Activated CD8-positive, alpha-beta T cell treated with anti-CD3 and anti-CD28 coated beads for 36 hours (primary cell): ENCODE results near the gene KMT2E. TPM values are rescaled to one million over a fixed set of nuclear protein-coding genes. Genes with fewer than 3 reads are reported as not detected.
A peak's percentile ranks its signal among the peaks of the same experiment; 100 is the strongest.

Experiments
- ATAC-seq: fragments of 200-7000 bp; cut with Tn5 transposase; one replicate; pipeline ENCODE4 v1.10.0; 2021; ENCODE audit warnings: mild to moderate bottlenecking, moderate library complexity
- CTCF ChIA-PET: fragments of 350-600 bp; sonication (Branson Sonifier 250); formaldehyde crosslinking; loops from one replicate; lab custom pipeline; 2021; ENCODE audit warnings: antibody characterized with exemption; lab: Charles Lee
- POLR2A ChIA-PET: fragments of 350-600 bp; sonication (Branson Sonifier 250); formaldehyde crosslinking; loops from one replicate; lab custom pipeline; 2021; ENCODE audit warnings: antibody characterized with exemption; lab: Charles Lee
- DNase-seq: peaks from one replicate; pipeline ENCODE4 v3.0.0-alpha.2; 2020
- H3K27ac Mint-ChIP-seq: one replicate; pipeline ENCODE4 v1.8.0; 2021; ENCODE audit warnings: mild to moderate bottlenecking, mixed read lengths
- H3K27me3 Mint-ChIP-seq: one replicate; pipeline ENCODE4 v1.8.0; 2021; ENCODE audit warnings: mixed read lengths
- H3K36me3 Mint-ChIP-seq: one replicate; pipeline ENCODE4 v1.8.0; 2021; ENCODE audit warnings: low read depth, mixed read lengths
- H3K4me1 Mint-ChIP-seq: one replicate; pipeline ENCODE4 v1.8.0; 2021; ENCODE audit warnings: low read depth, mixed read lengths
- H3K4me3 Mint-ChIP-seq: one replicate; pipeline ENCODE4 v1.8.0; 2021; ENCODE audit warnings: mild to moderate bottlenecking, moderate library complexity, mixed read lengths
- H3K9me3 Mint-ChIP-seq: one replicate; pipeline ENCODE4 v1.8.0; 2021; ENCODE audit warnings: mixed read lengths
- intact Hi-C: fragments of 100-400 bp; cut with micrococcal nuclease; formaldehyde crosslinking; loops from one replicate; pipeline ENCODE4 v1.10.0; 2022
- total RNA-seq, 2 experiments: library from RNA; stranded (reverse); gene quantifications; one replicate each; pipeline ENCODE4 v1.2.3, GENCODE V29; 2021
- TF ChIP-seq, protein P1 (sequence below): fragments of 200-600 bp; IDR thresholded peaks from one replicate; pipeline ENCODE4 v1.8.0; 2022; ENCODE audit warnings: antibody characterized with exemption, mild to moderate bottlenecking

Gene KMT2E
- total RNA-seq, 2 experiments from 2014 or later: 94.7 to 98.4 TPM

DNA sequence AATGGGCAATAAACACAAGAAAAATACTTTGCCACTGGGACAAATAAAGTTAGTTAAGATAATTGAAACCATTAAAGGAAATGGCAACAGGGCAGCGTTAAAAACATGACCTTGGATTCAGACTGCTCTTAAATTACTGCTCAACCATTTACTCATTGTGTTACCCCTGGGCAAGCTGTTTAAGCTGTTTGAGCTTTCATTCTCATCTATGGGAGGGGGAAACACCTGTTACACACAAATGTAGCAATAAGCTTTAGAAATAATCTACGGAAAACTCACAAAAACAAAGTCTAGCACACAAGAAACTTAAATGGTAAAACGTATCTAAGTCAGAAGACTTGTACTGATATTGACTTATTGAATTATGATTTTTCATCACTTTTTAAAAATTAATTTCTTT lies 137.1 kb downstream of the KMT2E start:
- H3K4me1 Mint-ChIP-seq: peaks cover 17% of the 10 kb centered on the region
- no peak overlapping the region for H3K4me3 Mint-ChIP-seq
- H3K36me3 Mint-ChIP-seq: peaks cover under 1% of the 10 kb centered on the region
- ATAC-seq (no peak), DNase-seq (no peak)
- H3K27ac Mint-ChIP-seq: no peak overlapping the region
- H3K9me3 Mint-ChIP-seq: no peaks in the 10 kb centered on the region
- TF ChIP-seq, protein P1, sequence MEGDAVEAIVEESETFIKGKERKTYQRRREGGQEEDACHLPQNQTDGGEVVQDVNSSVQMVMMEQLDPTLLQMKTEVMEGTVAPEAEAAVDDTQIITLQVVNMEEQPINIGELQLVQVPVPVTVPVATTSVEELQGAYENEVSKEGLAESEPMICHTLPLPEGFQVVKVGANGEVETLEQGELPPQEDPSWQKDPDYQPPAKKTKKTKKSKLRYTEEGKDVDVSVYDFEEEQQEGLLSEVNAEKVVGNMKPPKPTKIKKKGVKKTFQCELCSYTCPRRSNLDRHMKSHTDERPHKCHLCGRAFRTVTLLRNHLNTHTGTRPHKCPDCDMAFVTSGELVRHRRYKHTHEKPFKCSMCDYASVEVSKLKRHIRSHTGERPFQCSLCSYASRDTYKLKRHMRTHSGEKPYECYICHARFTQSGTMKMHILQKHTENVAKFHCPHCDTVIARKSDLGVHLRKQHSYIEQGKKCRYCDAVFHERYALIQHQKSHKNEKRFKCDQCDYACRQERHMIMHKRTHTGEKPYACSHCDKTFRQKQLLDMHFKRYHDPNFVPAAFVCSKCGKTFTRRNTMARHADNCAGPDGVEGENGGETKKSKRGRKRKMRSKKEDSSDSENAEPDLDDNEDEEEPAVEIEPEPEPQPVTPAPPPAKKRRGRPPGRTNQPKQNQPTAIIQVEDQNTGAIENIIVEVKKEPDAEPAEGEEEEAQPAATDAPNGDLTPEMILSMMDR: no peak
- CTCF ChIA-PET: interaction anchor here (0.7 kb wide), 1 partner anchor 598 kb away, joined by 3 read pairs; no protein-coding TSS in a partner anchor
- no peaks in the 10 kb centered on the region for H3K27me3 Mint-ChIP-seq
- POLR2A ChIA-PET: no interaction called here
- intact Hi-C loops: no loop called here

DNA sequence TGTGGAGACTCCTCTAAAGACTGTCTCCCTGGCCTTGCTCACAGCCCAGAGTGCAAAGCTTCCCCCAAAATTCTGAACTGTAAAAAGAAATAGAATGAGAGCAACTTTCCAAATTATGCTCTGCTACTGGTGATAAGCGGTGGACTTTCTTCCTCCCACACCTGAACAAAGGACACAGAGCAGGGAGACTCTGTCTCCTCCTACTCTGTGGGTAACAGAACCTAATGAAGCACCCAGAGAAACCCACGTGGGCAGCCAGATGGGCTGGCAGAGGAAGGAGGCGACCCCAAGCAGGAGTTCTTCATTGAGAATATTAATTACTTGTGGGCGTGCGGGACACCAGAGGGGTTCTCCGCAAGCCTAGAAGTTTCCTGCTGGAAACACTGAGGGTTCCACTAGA lies 139.5 kb downstream of the KMT2E start:
- CTCF ChIA-PET: interaction anchor here (0.6 to 3.6 kb wide), 12 partner anchors 10 to 436 kb away, joined by 3 to 11 read pairs (median 3); no protein-coding TSS in a partner anchor
- H3K27ac Mint-ChIP-seq: peak overlapping the region; percentile 40
- no peaks in the 10 kb centered on the region for H3K9me3 Mint-ChIP-seq

DNA sequence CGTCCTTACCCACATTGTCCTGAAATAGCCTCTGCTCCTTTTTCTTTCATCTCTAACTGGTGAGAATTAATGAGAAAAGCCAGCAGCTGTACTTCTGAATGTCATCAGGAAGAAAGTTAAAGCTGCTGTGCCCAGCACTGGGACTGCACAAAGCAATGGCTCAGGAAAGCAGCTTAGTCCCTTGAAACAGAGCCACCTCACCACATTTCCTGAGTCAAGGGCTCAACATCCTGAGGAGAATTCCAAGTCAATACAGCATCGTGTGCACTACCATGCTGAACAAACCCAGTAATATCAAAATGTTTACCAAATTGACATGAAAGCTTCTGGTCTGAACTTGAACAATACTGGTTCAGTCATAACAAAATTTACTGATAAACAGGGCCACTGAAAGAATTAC lies 140.1 kb downstream of the KMT2E start:
- no peak overlapping the region for H3K27ac Mint-ChIP-seq
- peaks cover 6% of the 10 kb centered on the region for H3K36me3 Mint-ChIP-seq
- H3K27me3 Mint-ChIP-seq: no peaks in the 10 kb centered on the region

More for the DNA sequence above, 139.5 kb downstream of the KMT2E start:
- Mint-ChIP-seq H3K4me3 (no peak overlapping the region), H3K36me3 (peaks cover 4% of the 10 kb centered on the region), H3K27me3 (no peaks in the 10 kb centered on the region), H3K4me1 (peaks cover 27% of the 10 kb centered on the region)
- TF ChIP-seq, protein P1: no peak
- ATAC-seq: no peak
- intact Hi-C loops: no loop called here
- POLR2A ChIA-PET: no interaction called here
- no peak for DNase-seq

DNA sequence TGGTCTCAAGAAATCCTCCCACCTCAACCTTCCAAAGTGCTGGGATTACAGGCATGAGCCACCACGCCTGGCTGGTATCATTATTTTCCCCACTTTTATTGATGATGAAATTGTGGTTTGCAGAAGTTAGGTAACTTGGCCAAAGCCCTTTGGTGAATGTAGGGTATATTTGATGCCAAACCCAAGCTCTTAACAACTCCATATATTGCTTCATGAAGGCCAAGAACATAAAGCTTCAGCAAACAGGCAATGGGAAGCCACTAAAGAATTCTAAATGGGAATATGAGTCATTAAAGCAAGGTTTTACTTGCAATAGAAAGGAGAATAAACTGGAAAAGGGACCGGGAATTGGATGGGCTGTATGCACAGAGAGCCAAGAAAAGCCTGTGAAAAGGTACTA lies 142.7 kb downstream of the KMT2E start:
- Mint-ChIP-seq H3K9me3 (no peaks in the 10 kb centered on the region), H3K36me3 (peaks cover 6% of the 10 kb centered on the region), H3K27ac (peak overlapping the region; percentile 67), H3K4me1 (peaks cover 18% of the 10 kb centered on the region), H3K4me3 (no peak overlapping the region), H3K27me3 (no peaks in the 10 kb centered on the region)
- ChIA-PET CTCF (interaction anchor here (1.3 kb wide), 1 partner anchor 16 kb away, joined by 3 read pairs; no protein-coding TSS in a partner anchor), POLR2A (interaction anchor here (1.2 kb wide), 1 partner anchor 9 kb away, joined by 3 read pairs; no protein-coding TSS in a partner anchor)
- DNase-seq (no peak), ATAC-seq (no peak)
- TF ChIP-seq, protein P1: no peak
- intact Hi-C loops: no loop called here

More for the DNA sequence above, 140.1 kb downstream of the KMT2E start:
- no peak for ATAC-seq
- intact Hi-C loops: no loop called here
- ChIA-PET CTCF (interaction anchor here (0.6 to 3.6 kb wide), 5 partner anchors 10 to 275 kb away, joined by 3 to 11 read pairs (median 3); no protein-coding TSS in a partner anchor), POLR2A (no interaction called here)
- TF ChIP-seq, protein P1: no peak
- Mint-ChIP-seq H3K4me3 (no peak overlapping the region), H3K4me1 (peaks cover 27% of the 10 kb centered on the region), H3K9me3 (no peaks in the 10 kb centered on the region)
- no peak for DNase-seq

DNA sequence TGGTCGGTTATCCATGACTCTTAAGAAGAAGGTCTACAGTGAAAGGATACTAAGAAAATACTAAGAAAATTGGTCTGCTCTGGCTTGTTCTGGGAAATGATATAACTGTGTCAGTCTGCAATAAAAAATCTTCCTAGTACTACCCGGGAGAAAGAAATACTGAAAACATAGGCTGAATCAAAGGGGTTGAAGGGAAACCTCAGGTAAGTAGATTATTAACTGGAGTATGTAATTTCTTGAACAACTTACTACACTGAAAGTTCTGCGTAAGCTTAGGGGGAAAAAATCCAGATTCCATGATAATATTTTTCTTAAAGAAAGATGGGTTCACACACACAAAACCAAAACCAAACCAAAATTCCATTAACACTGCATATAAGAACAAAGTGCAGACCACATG lies 143.3 kb downstream of the KMT2E start:
- CTCF ChIA-PET: interaction anchor here (1.3 kb wide), 1 partner anchor 17 kb away, joined by 3 read pairs; no protein-coding TSS in a partner anchor
- H3K4me3 Mint-ChIP-seq: no peak overlapping the region
- intact Hi-C loops: no loop called here
- H3K36me3 Mint-ChIP-seq: peaks cover 6% of the 10 kb centered on the region
- no peaks in the 10 kb centered on the region for H3K27me3 Mint-ChIP-seq
- no peak for DNase-seq
- peak overlapping the region; percentile 67 for H3K27ac Mint-ChIP-seq
- H3K9me3 Mint-ChIP-seq: no peaks in the 10 kb centered on the region
- peaks cover 18% of the 10 kb centered on the region for H3K4me1 Mint-ChIP-seq
- TF ChIP-seq, protein P1: no peak
- no peak for ATAC-seq
- POLR2A ChIA-PET: interaction anchor here (1.2 kb wide), 1 partner anchor 8 kb away, joined by 3 read pairs; no protein-coding TSS in a partner anchor
